SK-N-MC (cell line): ENCODE results near the gene MAP1B.

Experiments used
- DNase-seq: peaks from one replicate; pipeline ENCODE4 v3.0.0-alpha.2; 2011; ENCODE audit warnings: low read depth, low spot score
- H3K27ac ChIP-seq: fragments of 200-600 bp; sonication (generic); 2 replicates; pipeline ENCODE4 v1.5.1; 2016; ENCODE audit warnings: mixed run types
- H3K36me3 ChIP-seq: fragments of 200-600 bp; sonication (generic); 2 replicates; pipeline ENCODE4 v1.6.1; 2017; ENCODE audit warnings: antibody characterized with exemption, low read length, mixed read lengths; ENCODE audit not compliant: insufficient read depth
- H3K4me3 ChIP-seq: fragments of 200-600 bp; sonication (generic); 2 replicates; pipeline ENCODE4 v1.5.1; 2016
- H3K9ac ChIP-seq: fragments of 200-600 bp; sonication (generic); 2 replicates; pipeline ENCODE4 v1.8.0; 2017; ENCODE audit warnings: mixed run types, mixed read lengths; ENCODE audit not compliant: insufficient read length
- H3K9me3 ChIP-seq: fragments of 200-600 bp; sonication (generic); 2 replicates; pipeline ENCODE4 v1.6.1; 2017; ENCODE audit warnings: low read depth, mild to moderate bottlenecking, antibody characterized with exemption, low read length, moderate library complexity, mixed read lengths
- EZH2 ChIP-seq: fragments of 200-600 bp; sonication (generic); IDR thresholded peaks from one replicate; pipeline ENCODE4 v1.6.1; 2017; ENCODE audit warnings: antibody characterized with exemption
- FOXP2 ChIP-seq: optimal IDR thresholded peaks from 2 replicates; pipeline ENCODE3; 2011; ENCODE audit warnings: mild to moderate bottlenecking, moderate library complexity; ENCODE audit not compliant: insufficient read depth; ENCODE audit errors: extremely low read length, control extremely low read depth
- POLR2AphosphoS5 ChIP-seq: IDR thresholded peaks from 2 replicates; pipeline ENCODE4 v1.6.1; 2012; ENCODE audit warnings: mild to moderate bottlenecking, low read depth, low read length, borderline replicate concordance

Gene MAP1B

GRCh38 chr5:72107131-72107900 lies at the start of gene MAP1B:
Gene MAP1B, plus strand, starts transcription at chr5:72107475. Its CDS starts 57 bp downstream, at chr5:72107532.
- peak within 1 kb of the TSS; percentile 93 for H3K4me3 ChIP-seq
- no peak for TF ChIP-seq FOXP2
- 0 out of 2 replicates have a peak, but pooled peaks have one; percentile 41 for TF ChIP-seq POLR2AphosphoS5
- TF ChIP-seq EZH2 = no peak
- no peak within 1 kb of the TSS for H3K27ac ChIP-seq
- no peaks in the 10 kb centered on the region for H3K36me3 ChIP-seq
- no peak for DNase-seq
- H3K9me3 ChIP-seq = no peaks in the 10 kb centered on the region
- H3K9ac ChIP-seq = peak within 1 kb of the TSS; percentile 49

- H3K27ac ChIP-seq = no peak overlapping the region
- no peak overlapping the region for H3K9ac ChIP-seq
- no peaks in the 10 kb centered on the region for H3K9me3 ChIP-seq
- H3K36me3 ChIP-seq = no peaks in the 10 kb centered on the region
- H3K4me3 ChIP-seq = no peak overlapping the region
- no peak for DNase-seq
- TF ChIP-seq FOXP2 (no peak), POLR2AphosphoS5 (no peak), EZH2 (no peak)
These were observed 49.5 kb upstream of the MAP1B start for GRCh38 chr5:72057816-72058215.

DNA sequence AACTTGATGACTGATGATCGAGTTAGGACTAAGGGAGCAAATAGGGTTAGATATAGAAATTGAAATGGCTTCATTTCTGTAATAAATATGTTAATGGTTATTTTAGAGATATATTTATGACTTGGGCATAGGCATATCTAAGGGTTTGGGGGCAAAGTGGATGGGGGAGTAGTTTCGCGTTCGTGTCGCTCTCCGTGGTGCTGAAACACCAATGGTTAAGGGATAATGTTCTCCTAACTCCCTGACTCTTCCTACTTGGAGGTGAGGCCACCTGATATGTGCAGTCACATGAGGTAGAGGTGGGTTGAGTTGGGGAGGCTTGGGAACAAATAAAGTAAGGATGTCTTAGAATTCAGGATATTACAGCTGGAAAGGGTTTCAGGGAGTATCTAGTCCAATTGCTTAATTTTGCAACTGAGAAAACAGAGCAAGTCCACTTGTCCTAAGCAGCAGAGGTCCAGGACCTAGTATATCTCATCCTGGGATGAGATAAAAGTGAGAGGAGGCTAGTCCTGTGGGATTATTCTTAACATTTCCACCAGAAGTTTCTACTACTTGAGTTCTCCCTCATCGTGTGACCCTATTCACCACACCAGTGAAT lies 44.0 kb upstream of the MAP1B start:
- DNase-seq = peak; percentile 12
- H3K36me3 ChIP-seq = no peaks in the 10 kb centered on the region
- no peak overlapping the region for H3K9ac ChIP-seq
- TF ChIP-seq FOXP2 = no peak
- no peak for TF ChIP-seq POLR2AphosphoS5
- no peak for TF ChIP-seq EZH2
- no peak overlapping the region for H3K27ac ChIP-seq
- no peak overlapping the region for H3K4me3 ChIP-seq
- H3K9me3 ChIP-seq = no peaks in the 10 kb centered on the region

- H3K36me3 ChIP-seq = no peaks in the 10 kb centered on the region
- no peak overlapping the region for H3K27ac ChIP-seq
- no peak for DNase-seq
- H3K9me3 ChIP-seq = no peaks in the 10 kb centered on the region
- TF ChIP-seq FOXP2 (no peak), EZH2 (no peak), POLR2AphosphoS5 (no peak)
- H3K9ac ChIP-seq = no peak overlapping the region
- H3K4me3 ChIP-seq = no peak overlapping the region
These were observed 42.3 kb upstream of the MAP1B start for GRCh38 chr5:72064801-72065570.

GRCh38 chr5:72065751-72066255 lies 41.5 kb upstream of the MAP1B start:
- H3K4me3 ChIP-seq = no peak overlapping the region
- no peak for DNase-seq
- no peaks in the 10 kb centered on the region for H3K9me3 ChIP-seq
- H3K27ac ChIP-seq = no peak overlapping the region
- H3K36me3 ChIP-seq = no peaks in the 10 kb centered on the region
- no peak for TF ChIP-seq EZH2
- TF ChIP-seq POLR2AphosphoS5 = no peak
- TF ChIP-seq FOXP2 = no peak
- H3K9ac ChIP-seq = no peak overlapping the region

DNA sequence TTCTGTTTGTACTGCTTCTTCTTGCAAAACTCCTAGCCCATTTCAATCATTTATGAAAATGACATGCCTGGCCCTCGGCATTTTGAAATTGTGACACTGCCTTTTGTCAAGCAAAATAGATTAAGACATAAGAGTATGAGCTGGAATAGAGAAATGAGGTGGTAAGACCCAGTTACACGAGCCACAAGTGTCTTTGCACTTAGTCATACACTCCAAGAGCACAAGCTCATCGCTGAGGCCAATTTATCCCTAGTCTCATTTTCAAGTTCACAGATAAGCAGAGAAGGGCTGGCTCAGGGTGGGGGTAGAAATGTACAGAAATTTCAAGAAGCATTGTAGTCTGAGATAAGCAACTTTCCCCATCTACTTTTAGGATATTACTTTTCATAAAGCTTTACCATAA lies 40.6 kb upstream of the MAP1B start:
- DNase-seq = no peak
- Histone ChIP-seq H3K4me3 (no peak overlapping the region), H3K27ac (no peak overlapping the region), H3K36me3 (no peaks in the 10 kb centered on the region), H3K9me3 (no peaks in the 10 kb centered on the region), H3K9ac (no peak overlapping the region)
- TF ChIP-seq FOXP2 = no peak
- TF ChIP-seq POLR2AphosphoS5 = no peak
- TF ChIP-seq EZH2 = no peak

GRCh38 chr5:72067682-72068470 lies 39.4 kb upstream of the MAP1B start:
- TF ChIP-seq POLR2AphosphoS5 = no peak
- TF ChIP-seq FOXP2 = no peak
- no peak for TF ChIP-seq EZH2
- Histone ChIP-seq H3K9me3 (no peaks in the 10 kb centered on the region), H3K4me3 (no peak overlapping the region), H3K36me3 (no peaks in the 10 kb centered on the region), H3K9ac (no peak overlapping the region), H3K27ac (no peak overlapping the region)
- DNase-seq = no peak

DNA sequence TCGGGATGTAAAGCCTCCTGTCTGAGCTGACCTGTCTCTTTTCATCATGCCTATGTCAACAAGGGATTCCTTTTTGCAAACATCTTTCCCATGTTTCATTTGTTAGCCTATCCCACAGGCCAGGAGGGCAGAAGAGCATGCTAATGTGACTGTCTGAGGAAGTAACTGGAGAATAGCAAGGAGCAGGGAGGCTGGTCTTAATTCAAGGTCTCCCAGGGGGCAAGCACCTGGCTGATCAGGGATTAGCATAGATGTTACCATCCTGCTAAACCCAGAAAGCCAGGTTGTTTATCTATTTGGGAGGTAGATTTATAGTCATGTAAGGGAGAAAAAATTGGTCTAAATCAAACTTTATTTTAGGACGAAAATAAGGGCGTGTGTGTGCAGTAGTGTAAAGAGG lies 36.7 kb upstream of the MAP1B start:
- DNase-seq = no peak
- Histone ChIP-seq H3K4me3 (no peak overlapping the region), H3K9me3 (no peaks in the 10 kb centered on the region), H3K27ac (no peak overlapping the region), H3K36me3 (no peaks in the 10 kb centered on the region), H3K9ac (no peak overlapping the region)
- TF ChIP-seq FOXP2 (no peak), POLR2AphosphoS5 (no peak), EZH2 (no peak)
